VCaP (cell line): ENCODE measurements around the gene CYP51A1.
A peak's percentile ranks its signal among the peaks of the same experiment; 100 is the strongest.

Experiments
- H3K27ac ChIP-seq: fragments of 450-650 bp; 2 replicates; pipeline ENCODE4 v1.5.1; 2017
- TF ChIP-seq, protein P1 (sequence below): fragments of 450-650 bp; conservative IDR thresholded peaks from 2 replicates; pipeline ENCODE4 v1.5.1; 2017; ENCODE audit warnings: mild to moderate bottlenecking, moderate library complexity

Gene CYP51A1

DNA sequence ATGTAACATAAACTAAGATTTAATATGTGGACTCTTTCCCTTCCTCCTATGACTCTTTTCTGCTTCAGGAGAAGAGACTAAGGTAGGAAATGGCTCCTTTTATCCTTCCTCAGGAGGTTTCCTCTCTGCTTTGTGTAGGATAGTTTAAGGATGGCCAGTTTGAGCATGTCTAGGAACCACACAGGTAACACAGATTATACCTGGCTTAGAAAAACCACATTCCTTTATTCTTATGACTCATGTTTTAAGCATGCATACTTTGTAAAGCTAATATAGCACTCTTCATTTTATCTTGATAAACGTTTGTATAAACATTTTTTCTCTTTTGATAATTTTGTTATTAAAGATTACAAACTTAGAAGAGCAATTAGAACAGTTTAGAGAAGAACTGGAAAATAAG is 57.8 kb downstream of the CYP51A1 start:
- no peak overlapping the region for H3K27ac ChIP-seq
- TF ChIP-seq, protein P1, sequence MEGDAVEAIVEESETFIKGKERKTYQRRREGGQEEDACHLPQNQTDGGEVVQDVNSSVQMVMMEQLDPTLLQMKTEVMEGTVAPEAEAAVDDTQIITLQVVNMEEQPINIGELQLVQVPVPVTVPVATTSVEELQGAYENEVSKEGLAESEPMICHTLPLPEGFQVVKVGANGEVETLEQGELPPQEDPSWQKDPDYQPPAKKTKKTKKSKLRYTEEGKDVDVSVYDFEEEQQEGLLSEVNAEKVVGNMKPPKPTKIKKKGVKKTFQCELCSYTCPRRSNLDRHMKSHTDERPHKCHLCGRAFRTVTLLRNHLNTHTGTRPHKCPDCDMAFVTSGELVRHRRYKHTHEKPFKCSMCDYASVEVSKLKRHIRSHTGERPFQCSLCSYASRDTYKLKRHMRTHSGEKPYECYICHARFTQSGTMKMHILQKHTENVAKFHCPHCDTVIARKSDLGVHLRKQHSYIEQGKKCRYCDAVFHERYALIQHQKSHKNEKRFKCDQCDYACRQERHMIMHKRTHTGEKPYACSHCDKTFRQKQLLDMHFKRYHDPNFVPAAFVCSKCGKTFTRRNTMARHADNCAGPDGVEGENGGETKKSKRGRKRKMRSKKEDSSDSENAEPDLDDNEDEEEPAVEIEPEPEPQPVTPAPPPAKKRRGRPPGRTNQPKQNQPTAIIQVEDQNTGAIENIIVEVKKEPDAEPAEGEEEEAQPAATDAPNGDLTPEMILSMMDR = no peak

DNA sequence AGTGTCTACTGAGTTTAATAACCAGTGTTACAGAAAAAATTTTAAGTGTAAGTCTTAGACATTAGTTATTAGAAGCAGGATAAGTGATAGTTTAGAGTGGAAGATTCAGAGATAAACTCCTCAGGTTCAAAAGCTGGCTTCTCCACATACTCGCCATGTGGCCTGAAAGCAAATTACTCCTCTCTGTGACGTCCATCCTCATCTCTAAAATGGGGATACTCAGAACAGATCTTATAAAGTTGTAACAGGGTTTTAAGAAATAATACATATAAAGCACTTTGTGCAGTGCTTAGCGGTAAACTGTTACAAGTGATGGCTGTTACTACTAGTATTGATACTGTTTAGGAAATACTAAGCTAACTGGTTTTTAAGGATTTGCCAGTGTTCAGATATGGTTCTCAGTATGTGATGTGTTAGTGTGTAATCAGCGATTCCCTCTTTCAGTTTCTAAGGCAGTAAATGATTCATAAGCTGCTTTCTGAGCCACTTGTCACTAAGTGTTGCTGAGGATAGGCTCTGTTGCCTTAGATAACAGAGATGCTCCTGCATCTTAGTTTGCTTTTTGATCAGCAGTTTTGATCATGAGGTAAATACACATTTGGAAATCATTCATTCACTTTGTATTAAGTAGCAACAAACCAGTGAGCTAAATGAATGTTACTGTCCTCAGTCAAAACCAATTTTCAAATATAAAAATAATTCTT is 58.7 kb downstream of the CYP51A1 start:
- TF ChIP-seq, protein P1 = no peak
- no peak overlapping the region for H3K27ac ChIP-seq

DNA sequence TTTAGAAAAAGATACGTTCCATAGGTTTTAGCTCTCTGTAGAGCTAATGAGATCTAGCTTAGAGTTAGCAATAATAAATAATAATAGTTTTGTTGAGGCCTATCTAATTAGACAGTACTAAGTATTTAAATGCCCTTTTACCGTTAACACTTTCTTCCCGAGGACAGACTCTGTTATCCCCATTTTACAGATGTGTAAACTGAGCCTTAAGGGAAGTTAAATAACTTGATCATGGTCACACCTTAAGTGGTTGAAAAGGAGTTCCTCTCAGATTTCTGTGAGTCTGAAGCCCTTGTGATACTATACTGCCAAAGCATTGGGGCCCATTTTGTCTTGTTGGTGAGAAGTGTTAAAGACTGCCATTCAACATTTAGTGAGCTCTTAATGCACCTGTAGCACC is 61.6 kb downstream of the CYP51A1 start:
- TF ChIP-seq, protein P1 = no peak
- no peak overlapping the region for H3K27ac ChIP-seq

DNA sequence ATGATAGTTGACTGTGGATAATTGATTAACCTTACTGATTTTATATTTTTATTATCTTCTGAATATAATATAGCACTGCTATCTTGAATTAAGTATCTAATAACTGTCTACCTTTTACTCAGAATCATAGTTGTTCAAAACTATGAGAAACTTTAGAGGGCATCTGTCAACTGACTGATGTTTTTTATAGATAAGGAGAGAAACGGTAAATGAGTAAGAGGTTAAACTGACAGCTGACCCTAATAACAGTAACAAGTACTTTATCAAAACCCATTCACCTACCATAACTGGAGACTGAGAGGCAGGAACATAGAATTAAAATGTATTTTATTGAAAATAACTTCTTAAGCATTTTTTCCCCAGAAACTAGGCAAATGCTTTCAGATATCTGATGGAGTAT is 62.2 kb downstream of the CYP51A1 start:
- no peak overlapping the region for H3K27ac ChIP-seq
- TF ChIP-seq, protein P1 = no peak

DNA sequence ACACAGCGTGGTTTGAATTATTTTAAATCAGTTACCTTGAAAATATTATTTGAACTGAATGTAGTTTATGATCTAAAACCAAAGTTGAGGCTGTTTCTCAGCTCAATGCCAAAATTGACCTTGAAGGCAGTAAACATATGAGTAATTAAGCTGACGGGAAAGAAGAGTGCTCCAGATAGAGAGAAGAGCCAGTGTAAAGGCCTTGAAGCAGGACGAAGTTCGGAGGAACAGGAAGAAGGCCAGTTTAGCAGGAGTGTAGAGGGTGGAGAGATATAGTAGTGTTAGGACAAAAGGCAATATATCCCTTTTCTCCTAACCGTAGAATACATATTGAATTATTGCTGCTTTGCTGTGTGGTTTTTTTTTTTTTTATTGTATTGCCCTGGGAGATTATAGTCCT is 63.2 kb downstream of the CYP51A1 start:
- no peak overlapping the region for H3K27ac ChIP-seq
- TF ChIP-seq, protein P1 = no peak

DNA sequence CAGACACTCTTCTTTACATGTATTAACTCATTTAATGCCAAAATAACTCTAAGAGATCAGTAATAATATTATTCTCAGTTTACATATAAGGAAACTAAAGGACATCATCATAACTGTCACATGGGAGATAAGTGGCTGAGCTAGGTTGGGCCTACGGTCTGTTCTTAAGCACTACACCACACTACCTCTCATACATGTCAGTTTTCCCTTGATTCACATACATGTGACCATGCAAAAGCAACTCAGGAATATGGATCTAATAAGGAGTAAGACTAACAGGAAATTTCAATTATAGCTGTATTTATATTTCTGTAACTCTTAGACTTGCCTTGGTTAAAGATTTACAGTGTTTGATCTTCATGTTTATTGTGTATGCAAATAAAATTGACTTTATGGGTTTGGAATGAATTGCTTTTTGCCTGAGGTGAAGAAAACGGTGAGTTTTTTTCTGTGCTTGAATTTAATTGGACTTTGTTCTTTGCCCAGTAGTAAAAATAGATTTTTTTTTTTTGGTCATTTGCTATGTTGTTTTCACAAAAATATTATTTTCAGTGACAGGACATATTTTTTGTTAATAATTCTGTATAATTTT is 69.7 kb downstream of the CYP51A1 start:
- H3K27ac ChIP-seq = peak overlapping the region; percentile 85
- TF ChIP-seq, protein P1 = no peak
